Upper lobe of right lung (tissue), 1 donor: ENCODE results near the gene ARHGAP20. TPM values are rescaled to one million over a fixed set of nuclear protein-coding genes. Genes with fewer than 3 reads are reported as not detected.

ENCODE experiments used
- ATAC-seq: fragments of 200-7000 bp; cut with Tn5 transposase; one replicate; pipeline ENCODE4 v1.9.1; 2020; ENCODE audit warnings: mild to moderate bottlenecking, moderate library complexity
- DNase-seq: peaks from one replicate; pipeline ENCODE4 v3.0.0-alpha.2; 2020
- H3K27ac ChIP-seq: fragments of 200-600 bp; one replicate; pipeline ENCODE4 v1.8.0; 2022
- H3K27me3 ChIP-seq: fragments of 200-600 bp; one replicate; pipeline ENCODE4 v1.8.0; 2022; ENCODE audit warnings: mild to moderate bottlenecking
- H3K36me3 ChIP-seq: fragments of 200-600 bp; one replicate; pipeline ENCODE4 v1.8.0; 2022
- H3K4me1 ChIP-seq: fragments of 200-600 bp; one replicate; pipeline ENCODE4 v1.8.0; 2022
- H3K4me3 ChIP-seq: fragments of 200-600 bp; one replicate; pipeline ENCODE4 v1.8.0; 2022; ENCODE audit warnings: mild to moderate bottlenecking
- H3K9me3 ChIP-seq: fragments of 200-600 bp; one replicate; pipeline ENCODE4 v1.8.0; 2022
- CTCF ChIP-seq: fragments of 200-600 bp; IDR thresholded peaks from one replicate; pipeline ENCODE4 v1.8.0; 2022; ENCODE audit warnings: antibody characterized with exemption
- intact Hi-C: fragments of 100-400 bp; cut with DNase I; formaldehyde crosslinking; loops from one replicate; pipeline ENCODE4 v1.11.0; 2022
- total RNA-seq: library from RNA; stranded (reverse); fragmentation: NEBNext Ultra II Directional; extraction: Animal tissue kit (Norgen Biotek cat#: 25700); gene quantifications from one replicate; pipeline ENCODE4 v1.2.1, GENCODE V29; 2021
- donor health status: DM: no; HTN: yes; CAD: no; lungs with severe emphysema.

The ARHGAP20 gene
- total RNA-seq, 1 donor from 2014 or later, result 6.6 TPM

GRCh38 chr11:110691926-110692325 is 20.3 kb downstream of the ARHGAP20 start:
- no peak for DNase-seq
- Histone ChIP-seq H3K36me3 (no peaks in the 10 kb centered on the region), H3K4me1 (no peaks in the 10 kb centered on the region), H3K27me3 (no peaks in the 10 kb centered on the region), H3K4me3 (no peak overlapping the region), H3K27ac (no peak overlapping the region), H3K9me3 (no peaks in the 10 kb centered on the region)
- no peak for TF ChIP-seq CTCF
- intact Hi-C loops, result no loop called here
- no peak for ATAC-seq

GRCh38 chr11:110689306-110689705 is 22.9 kb downstream of the ARHGAP20 start:
- Histone ChIP-seq H3K27ac (no peak overlapping the region), H3K27me3 (no peaks in the 10 kb centered on the region), H3K9me3 (no peaks in the 10 kb centered on the region), H3K36me3 (no peaks in the 10 kb centered on the region), H3K4me1 (no peaks in the 10 kb centered on the region), H3K4me3 (no peak overlapping the region)
- no peak for TF ChIP-seq CTCF
- intact Hi-C loops, result no loop called here
- ATAC-seq (no peak), DNase-seq (no peak)

- no peak for TF ChIP-seq CTCF
- no peak overlapping the region for H3K27ac ChIP-seq
- H3K4me3 ChIP-seq, result no peak overlapping the region
- no peaks in the 10 kb centered on the region for H3K36me3 ChIP-seq
- no peaks in the 10 kb centered on the region for H3K4me1 ChIP-seq
- H3K9me3 ChIP-seq, result no peaks in the 10 kb centered on the region
- no peak for ATAC-seq
- H3K27me3 ChIP-seq, result no peaks in the 10 kb centered on the region
- no peak for DNase-seq
- intact Hi-C loops, result no loop called here
Measured at GRCh38 chr11:110679323-110679975, 32.8 kb downstream of the ARHGAP20 start.

- Histone ChIP-seq H3K36me3 (no peaks in the 10 kb centered on the region), H3K4me3 (no peak overlapping the region), H3K27me3 (no peaks in the 10 kb centered on the region), H3K9me3 (no peaks in the 10 kb centered on the region), H3K27ac (no peak overlapping the region), H3K4me1 (no peaks in the 10 kb centered on the region)
- intact Hi-C loops, result no loop called here
- ATAC-seq (no peak), DNase-seq (no peak)
- TF ChIP-seq CTCF, result no peak
Measured at GRCh38 chr11:110675548-110675947, 36.7 kb downstream of the ARHGAP20 start.

GRCh38 chr11:110665689-110666465 is 46.4 kb downstream of the ARHGAP20 start:
- DNase-seq (no peak), ATAC-seq (no peak)
- H3K27ac ChIP-seq, result no peak overlapping the region
- no peak overlapping the region for H3K4me3 ChIP-seq
- H3K4me1 ChIP-seq, result no peaks in the 10 kb centered on the region
- TF ChIP-seq CTCF, result no peak
- peaks cover 4% of the 10 kb centered on the region for H3K9me3 ChIP-seq
- intact Hi-C loops, result no loop called here
- H3K27me3 ChIP-seq, result no peaks in the 10 kb centered on the region
- H3K36me3 ChIP-seq, result no peaks in the 10 kb centered on the region
